Measurements from ENCODE around the gene S100P.

DNA sequence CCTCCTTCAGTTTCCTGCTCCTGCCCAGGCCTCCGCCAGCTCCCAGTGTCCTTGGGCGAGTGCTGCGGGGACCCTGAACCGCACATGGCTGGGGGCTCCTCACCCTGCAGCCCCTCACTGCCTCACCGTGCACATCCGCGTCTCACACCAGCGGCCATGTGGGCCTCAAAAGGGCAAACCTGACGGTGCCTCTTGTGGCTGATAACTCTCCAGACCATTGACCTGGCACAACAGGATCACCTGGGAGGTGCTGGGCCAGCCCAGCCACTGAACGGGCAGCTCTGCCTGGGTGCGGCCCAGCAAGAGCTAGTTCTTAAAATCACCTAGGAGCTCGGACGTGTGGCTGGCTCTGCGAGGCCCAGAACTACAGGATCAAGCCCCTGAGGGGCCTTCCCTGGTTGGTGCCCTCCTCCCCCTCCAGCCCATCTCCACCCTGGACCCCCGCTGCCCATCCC lies 4.1 kb upstream of the S100P start:
- TF ChIP-seq POLR2AphosphoS5 (IDR thresholded peaks at IDR 0.05; ENCODE audit: low read depth, low read length), result no peak
- TF ChIP-seq POLR2A (IDR thresholded peaks at IDR 0.05; ENCODE audit: low read depth, low read length), result no peak

All from GM12892 (cell line).